GM21381 (cell line): ENCODE data around the gene OTUB2.

Experiments
- ATAC-seq: cut with Tn5 transposase; IDR thresholded peaks from one replicate; pipeline ENCODE4 v1.9.1; 2021; ENCODE audit warnings: mild to moderate bottlenecking, moderate library complexity; ENCODE audit not compliant: unreplicated experiment

The OTUB2 gene

DNA sequence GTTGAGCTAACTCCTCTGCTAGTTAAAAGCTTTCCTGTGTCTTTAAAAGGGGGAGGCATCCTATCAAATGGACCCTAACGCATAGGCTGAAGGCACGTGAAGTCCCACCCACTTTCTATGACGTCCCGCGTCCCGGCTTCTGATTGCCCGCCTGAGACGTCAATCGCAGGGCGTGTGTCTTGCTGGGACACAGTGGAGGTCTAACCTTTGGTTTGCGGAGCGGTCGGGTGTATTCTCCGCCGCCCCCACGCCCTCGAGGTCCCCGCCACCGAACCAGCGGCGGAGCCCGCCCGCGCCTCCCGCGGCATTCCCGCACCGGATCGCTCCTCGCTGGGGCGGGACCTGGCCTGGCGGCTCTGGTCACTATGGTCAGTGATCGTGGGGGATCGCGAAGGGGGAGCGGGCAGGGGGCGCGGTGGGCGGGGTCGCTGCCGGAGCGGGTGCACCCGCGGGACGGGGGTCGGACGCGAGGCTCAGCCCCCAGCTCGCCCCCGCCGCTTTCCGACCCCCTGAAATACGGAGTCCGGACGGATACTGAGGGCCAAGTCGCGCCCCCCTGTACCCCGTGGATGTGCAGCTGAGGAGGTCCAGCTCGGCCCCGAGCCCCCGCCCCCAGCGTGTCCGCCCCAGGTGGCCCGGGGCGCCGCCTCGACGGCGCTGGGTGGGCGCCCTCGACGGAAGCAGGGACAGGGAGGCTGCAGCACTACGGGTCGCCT is at the start of gene OTUB2:
Gene OTUB2, plus strand, starts transcription at position 168 of the 716 bp plus-strand sequence. Its CDS starts 198 bp downstream, at position 366.
- ATAC-seq = peak; percentile 100

DNA sequence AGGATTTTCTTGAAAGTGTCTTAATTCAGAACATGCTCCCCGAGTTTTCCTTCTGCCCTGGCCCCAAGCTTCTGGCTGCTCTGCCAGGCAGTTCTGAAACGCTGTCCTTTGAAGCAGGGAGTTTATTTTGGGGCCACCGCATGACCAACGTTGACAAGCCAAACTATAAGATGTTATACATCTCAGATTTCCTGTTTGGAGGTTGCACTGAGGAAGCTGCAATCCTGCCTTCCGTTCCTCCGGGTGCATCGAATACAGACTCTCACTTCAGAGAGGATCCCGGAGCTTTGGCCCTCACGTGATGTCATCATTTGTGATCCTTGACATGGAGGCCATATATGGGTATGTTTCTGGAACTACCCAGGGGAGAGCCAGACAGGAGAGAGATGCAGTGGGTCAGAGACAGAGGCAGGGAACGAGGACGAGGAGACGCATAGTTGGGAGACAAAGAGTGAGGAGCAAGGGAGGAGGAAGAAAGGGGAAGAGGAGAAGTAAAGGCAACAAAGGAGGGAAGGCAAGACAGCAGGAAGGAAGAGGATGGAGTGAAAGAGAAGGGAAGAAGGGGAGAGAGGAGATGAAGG is 49.6 kb upstream of the OTUB2 start, which contains the start of gene ASB2:
Gene ASB2, minus strand, starts transcription at position 94 of the 581 bp plus-strand sequence. CDS start 12,031 bp downstream, outside the sequence.
- ATAC-seq = peak; percentile 11

DNA sequence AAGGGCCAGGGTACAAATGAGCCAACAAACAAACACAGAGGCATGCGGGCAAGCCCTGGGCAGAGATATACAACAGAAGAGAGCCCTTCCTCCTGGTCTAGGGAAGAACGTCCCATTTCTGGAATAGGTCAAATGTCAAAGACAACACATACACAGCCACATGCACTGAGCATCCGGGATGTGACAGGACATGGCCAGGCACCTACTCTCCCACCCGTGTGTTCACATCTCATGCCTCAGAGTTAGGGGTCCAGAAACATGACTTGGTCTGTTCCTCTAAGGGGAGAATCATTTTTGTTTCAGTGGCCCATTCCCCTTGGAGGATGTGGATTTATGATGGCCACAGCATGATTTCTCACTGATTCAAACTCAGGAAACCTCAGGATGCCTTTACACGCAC is 49.0 kb upstream of the OTUB2 start:
- ATAC-seq = no peak

DNA sequence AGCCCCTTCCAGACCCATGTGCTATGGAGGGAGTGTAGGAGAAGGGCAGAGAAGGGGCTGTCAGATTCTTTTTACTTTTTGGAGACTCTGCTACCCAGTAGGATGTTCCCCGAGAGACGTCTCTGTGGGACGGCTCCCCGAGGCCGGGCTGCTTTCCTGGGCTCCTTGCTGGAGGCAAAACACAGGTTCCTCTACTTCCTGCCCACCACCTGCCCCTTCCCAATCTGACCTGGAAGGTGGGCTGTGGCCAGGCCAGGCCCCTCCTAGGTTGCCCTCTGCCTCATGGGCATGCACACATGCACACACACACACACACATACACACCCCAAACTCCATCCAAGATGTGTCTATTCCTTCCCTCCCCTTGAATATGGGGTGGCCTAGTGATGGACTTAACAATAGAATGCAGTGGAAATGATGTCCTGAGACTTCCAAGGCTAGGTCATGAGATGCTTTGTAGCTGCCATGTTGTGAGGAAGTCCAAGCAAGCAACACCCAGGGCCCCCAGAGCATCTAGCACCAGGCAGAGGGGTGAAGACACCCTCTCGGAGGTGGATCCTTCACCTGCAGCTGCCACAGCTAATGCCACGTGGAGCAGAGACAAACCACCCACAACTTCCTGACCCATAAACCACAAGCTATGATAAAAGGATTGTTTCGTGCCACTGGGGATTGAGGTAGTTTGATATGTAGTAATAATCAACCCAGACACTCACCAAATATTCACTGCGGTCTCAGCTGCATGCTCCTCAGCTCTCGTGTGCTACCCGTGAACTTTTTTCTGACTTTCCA is 48.2 kb upstream of the OTUB2 start:
- ATAC-seq = peak; percentile 54

DNA sequence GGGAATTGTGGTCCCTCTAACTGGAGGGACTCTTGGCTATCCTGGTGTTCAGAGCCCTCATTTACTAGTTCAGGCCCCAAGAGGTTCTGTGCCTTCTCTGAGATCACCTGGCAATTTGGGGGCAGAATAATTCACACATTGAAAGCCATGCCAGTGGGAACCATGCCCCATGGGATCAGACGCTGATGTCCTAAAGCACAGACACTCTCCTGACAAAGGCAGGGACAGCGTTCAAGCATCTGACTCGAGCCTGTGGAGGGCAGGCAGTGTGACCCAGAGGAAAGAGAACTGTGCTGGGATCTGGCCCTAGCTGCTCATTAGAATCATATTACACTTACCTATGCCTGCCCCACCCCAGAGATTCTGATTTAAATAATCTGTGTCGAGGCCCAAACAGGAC is 47.4 kb upstream of the OTUB2 start:
- ATAC-seq = peak; percentile 2

DNA sequence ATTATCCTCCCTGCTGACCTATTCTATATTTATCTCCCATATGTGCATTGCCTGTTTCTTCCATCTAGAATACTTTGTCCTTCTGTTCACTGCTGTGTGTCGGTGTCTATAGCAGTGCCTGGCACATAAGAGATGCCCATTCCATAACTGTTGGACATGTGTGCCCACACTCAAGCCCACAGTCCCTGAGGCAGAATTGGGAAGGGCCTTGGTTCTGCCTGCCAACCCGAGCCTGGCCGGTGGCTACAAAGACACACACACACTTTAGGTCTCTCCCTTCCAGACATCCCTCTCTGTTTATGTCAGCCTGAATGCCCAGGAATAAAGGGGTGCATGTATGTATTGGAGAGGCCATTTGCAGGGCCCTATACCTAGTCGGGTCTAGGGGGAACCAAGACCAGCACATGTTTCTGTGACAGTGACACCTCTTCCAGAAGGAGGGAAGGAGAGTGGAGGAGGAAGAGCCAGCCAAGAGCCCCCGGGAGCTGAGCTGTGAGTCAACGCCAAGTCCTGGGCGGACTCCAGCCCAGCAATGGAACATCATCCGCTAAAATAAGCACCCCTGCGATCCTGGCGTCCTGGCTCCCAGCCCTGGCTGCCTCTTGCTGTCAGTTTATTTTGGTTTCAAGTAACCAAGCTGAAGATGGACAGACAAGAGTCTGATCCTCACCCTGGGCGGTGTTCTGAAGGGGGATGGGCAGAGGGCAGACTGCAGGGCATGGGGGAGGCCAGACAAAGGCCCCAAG is 45.5 kb upstream of the OTUB2 start:
- ATAC-seq = no peak

DNA sequence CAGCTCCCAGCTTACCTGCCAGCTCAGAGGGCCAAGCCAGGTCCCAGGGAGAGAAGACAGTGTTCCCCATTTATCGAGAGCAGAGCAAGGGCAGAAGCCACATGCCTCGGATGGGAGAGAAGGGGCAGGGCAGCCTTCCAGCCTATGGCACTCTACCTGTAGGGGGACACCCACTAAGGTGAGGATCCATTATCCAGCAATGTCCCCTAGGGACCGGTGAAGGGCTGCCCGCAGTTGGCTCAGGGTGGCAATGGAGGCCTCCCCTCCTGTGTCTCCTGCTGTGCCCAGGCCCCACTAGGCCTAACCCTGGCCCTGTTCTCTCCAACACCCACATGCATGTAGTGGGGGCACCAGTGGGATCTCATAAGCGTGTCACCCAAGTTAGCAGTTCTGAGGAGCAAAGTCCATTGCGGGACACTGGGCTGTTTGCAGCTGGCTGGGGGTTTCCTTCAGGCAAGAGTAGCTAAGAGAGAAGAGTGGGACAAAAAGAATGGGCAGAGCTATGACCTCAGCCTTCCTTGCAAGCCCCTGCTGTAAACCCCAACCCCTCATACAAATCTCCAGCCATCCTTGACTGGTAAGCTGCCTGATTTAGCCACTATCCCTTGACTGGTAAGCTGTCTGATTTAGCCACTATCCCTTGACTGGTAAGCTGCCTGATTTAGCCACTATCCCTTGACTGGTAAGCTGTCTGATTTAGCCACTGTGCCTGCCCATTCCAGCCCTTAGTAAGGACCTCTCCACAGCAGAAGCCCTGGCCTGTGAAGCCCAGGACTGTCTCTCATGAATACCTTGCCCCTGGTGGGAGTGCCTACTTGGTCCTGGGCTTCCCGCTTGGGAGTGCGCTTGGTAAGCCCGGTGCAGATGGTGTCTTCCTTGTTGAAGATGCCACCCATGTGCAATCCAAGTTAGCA is 44.6 kb upstream of the OTUB2 start:
- ATAC-seq = no peak

DNA sequence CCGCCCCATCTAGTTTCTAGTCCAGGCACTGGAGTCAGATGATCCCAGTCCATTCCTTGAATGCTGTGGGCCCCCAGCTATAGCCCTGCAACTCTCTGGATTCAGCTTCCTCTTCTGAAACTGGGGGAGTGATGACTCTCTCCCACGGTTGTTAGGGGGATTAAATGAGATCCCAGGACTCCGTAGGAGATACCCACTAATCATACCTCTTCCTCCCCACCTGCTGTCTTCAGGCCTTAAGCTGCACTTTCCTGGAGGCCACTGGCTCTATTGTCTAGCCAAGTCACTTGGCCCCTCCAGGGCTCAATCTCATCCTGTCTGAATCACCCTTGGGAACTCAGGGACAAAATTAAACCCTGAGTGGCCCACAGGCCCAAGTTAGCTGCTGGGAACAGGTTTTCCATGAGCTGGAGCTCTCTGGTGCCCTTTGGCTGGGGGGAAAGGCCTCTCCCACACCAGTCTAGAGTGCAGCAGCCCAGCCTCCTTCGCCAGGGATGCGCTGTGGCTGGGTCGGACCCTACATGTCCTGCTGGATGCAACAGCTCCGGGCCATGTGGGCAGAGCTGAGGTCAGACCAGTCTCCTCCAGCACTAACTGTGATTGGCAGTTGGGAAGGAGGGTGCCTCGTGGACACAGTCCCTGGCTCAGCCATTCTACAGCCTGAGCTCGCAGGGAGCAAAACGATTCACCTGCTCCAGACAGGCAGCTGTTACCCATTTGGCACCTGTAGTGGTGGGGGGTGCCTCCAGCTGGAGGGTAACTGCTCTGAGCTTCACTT is 43.7 kb upstream of the OTUB2 start:
- ATAC-seq = no peak

DNA sequence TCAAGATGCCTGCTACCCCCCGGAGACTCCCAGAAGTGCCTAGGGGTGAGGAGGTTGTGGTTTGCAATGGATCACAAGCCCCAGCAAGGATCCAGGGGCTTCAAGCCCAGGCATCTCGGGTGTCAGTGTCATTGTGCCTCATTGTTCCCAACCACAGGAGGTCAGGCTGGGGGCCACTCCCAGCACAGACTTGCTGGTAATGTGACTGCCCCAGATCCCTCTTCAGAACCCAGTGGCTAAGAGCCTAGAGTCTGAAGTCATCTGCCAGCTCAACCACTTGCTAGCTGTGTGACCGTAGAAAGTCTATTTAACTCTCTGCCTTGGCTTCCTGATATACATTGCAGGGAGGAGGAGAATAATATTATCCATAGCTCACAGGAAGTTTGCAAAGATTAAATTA is 42.1 kb upstream of the OTUB2 start:
- no peak for ATAC-seq

DNA sequence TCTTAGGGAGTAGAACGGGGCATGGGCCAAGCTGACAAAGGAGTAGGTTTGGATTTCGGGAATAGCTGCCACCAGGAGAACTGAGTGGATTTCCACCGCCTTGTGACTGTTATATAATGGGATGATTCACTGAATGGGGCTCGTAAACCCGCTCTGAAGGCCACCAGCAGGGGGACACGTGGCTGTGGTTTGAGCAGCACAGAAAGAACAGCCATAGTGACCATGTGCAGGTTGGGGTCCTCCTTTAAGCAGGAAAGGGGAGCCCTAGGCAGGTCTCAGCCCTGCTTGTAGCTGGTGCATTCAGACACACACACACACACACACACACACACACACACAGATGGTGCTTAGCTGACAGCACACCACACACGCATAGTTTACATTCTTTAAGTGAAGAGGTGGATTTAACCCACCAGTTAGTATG is 41.1 kb upstream of the OTUB2 start:
- ATAC-seq = no peak

DNA sequence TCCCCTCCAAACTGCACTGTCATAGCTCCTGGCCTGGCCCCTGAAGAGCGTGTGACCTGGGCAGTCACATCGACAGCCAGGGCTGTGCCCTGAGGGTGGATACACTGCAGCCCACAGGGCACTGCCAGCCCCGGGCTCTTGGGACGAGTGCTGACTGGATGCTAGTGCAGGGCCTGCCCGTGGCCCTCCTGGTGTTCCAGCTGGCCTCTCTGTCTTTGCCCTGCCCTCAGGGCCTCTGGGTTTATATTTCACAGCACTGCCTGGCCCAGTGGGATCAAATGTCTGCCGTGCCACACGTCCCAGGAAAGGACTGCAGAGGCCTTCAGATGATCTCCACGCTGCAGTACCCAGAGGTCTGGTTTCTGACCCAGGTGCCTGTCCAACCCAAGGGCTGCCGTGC is 39.2 kb upstream of the OTUB2 start:
- no peak for ATAC-seq

DNA sequence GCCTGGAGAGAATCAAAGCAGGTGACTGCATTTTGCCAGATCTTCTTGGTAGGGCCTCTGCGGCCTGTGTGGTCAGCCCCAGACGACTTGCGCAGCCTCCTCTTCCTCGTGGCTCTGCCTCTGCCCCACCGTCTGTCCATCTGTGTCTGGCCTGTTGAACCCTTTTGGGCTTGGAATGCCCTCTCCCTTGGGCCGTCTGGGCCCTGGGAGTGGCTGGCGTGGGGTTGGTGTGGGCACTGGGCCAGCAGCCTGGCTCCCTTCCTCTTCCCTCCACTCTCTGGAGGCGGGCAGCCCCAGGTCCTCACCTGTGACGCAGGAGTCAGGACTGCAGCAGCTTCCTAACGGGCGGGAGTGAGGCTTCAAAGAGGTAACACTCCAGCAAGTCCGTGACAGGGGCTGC is 38.8 kb upstream of the OTUB2 start:
- ATAC-seq = no peak

DNA sequence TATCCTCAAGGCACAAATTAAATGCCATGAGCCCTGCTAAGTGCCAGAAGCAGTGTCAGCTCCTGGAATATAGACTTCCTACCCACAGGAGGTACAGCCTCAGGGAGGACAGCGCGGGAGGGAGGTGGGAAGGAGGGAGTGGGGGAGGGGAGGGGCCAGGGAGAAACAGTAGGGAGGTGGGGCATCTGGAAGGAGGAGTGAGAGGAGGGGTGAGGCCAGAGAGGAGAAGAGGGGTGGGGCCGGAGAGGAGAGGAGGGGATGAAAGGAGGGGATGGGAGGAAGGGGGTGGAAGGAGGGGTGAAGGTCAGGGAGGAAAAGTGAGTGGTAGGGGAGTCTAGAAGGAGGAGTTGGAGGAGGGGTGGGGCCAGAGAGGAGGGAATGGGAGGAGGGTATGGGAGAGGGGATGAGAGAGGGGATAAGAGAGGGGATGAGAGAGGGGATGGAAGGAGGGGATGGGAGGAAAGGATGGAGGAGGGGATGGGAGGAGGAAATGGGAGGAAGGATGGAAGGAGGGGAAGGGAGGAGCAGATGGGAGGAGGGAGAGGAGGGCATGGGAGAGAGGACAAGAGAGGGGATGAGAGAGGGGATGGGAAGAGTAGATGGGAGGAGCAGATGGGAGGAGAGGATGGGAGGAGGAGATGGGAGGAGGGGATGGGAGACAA is 38.2 kb upstream of the OTUB2 start:
- ATAC-seq = no peak

DNA sequence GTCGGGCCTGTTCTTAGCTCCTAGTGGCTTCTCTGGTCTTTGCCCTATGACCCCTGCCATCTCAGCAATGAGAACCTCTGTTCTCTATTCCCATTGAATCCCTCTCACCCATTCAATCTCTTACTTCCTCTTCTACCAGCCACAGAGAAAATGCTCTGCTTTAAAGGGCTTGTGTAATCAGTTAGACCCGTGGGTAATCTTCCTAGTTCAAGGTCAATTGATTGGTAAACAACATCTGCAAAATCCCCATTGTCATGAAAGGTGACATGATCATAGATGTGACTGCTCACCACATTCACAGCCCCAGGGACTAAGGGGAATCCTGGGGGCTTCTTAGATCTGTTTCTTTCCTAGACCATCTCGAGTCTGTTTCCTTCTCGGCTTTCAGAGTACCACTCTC is 36.2 kb upstream of the OTUB2 start:
- ATAC-seq = peak; percentile 78

DNA sequence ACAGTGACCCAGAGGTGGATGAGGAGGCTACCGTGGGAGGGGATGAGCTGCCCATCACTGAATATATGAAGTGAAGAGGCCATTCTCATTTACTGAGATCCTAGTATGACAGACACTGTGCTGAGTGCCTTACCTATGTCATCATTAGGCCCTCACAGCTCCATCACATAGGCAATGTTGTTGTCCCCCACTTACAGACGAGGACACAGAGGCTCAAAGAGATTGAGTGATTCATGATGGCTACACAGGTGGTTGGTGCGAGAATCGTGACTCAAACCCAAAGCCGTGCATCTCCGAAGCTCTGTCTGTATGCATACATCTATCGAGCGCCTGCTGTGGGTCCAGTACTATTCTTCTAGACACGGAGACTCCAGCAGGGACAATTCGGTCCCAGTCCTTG is 34.9 kb upstream of the OTUB2 start:
- ATAC-seq = no peak

DNA sequence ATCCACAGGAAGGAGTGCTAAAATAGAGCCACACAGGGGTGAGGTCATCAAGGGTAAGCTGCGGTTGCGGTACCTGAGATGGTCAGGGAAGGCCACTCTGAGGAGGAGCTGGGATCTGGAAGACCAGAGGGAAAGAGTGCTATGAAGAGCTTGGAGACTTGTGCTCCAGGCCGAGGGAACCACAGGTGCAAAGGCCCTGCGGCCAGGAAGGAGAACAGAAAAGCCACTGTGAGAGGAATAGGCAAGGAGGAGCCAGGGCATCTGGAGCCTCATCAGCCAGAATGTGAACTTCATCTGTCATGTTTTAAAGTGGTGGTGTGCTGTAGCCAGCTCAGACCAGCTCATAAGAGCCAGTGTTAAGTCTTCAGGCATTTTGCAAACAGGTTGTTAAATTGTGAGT is 34.5 kb upstream of the OTUB2 start:
- ATAC-seq = no peak

DNA sequence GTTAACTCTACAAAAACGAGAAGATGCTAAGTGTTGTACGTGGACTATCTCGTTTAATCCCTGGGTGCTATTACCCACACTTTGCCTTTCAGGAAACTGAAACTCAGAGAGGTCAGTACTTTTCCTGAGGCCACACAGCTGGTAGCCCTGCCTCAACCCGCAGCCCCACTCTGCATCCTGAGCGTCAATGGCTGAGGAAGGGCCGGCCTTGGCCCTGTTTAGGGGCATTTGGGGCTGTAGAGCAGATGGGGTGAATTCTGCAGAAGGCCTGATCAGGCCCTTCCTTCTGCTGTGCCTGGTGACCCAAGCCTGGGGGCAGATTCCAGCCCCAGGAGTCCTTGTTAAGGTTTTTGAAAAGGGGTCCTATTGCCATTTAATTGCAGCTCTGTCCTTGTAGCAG is 32.8 kb upstream of the OTUB2 start:
- no peak for ATAC-seq

DNA sequence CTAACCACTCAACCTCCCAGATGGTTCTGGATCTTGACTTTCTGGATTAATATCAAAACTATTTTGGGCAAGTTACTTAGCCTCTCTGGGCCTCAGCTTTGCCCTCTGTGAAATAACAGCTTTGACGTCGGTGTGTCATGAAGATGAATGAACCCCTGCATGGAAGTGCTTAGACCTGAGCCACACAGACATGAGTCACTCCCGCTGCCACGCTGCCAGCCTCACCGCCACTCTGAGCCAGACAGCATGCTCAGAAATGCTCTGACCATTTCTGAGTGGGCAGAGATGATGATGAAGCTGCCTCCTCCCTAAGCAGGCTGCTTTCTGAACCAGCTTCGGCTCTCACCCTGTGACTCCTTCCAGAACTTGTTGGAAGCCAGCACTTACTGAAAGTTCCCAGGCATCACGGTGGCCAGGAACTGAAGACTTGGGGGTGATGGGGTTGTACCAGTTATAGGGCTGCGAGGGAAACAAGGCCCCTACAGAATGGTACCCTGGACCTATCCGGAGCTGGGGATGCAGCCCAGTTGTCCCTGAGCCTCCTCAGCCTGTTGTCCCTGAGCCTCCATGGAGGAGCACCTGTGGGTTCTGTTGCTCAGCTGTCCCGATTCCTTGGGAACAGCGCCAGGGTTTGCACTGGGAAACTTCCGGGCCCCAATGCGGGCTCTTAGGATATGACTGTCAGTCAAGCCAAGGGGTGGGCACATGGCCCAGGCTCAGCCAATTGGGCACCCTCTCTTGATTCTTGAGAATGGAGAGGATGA is 31.0 kb upstream of the OTUB2 start:
- no peak for ATAC-seq
